SKM-1 treated with dmso at 0.1 percent for 144 hours (cell line): ENCODE data around the gene IL17RC.
"Not testable (repeated sequence)": the region's sequence is repeated elsewhere in the genome, so short reads cannot be mapped to it uniquely, and the experiment has no call there.

Source experiments
- DNase-seq: peaks from one replicate; lab custom pipeline; 2025; ENCODE audit not compliant: unreplicated experiment; lab: John Stamatoyannopoulos, UW

Gene IL17RC

GRCh38 chr3:9916734-9917680, at the start of gene IL17RC:
IL17RC (plus strand) TSS chr3:9917098; CDS start chr3:9917316, 218 bp downstream.
- DNase-seq: peak; percentile 44

- DNase-seq: no peak
Observed at GRCh38 chr3:9867106-9867505, 49.8 kb upstream of the IL17RC start.

GRCh38 chr3:9869955-9870354, 46.9 kb upstream of the IL17RC start:
- no peak for DNase-seq

GRCh38 chr3:9870978-9871377, 45.9 kb upstream of the IL17RC start:
- no peak for DNase-seq

GRCh38 chr3:9872067-9872466, 44.8 kb upstream of the IL17RC start:
- DNase-seq: not testable (repeated sequence)

- no peak for DNase-seq
Observed at GRCh38 chr3:9875448-9875847, 41.5 kb upstream of the IL17RC start.

- DNase-seq: not testable (repeated sequence)
Observed at GRCh38 chr3:9876255-9876654, 40.6 kb upstream of the IL17RC start.

GRCh38 chr3:9876991-9877390, 39.9 kb upstream of the IL17RC start:
- DNase-seq: no peak

GRCh38 chr3:9878700-9879099, 38.2 kb upstream of the IL17RC start:
- DNase-seq: no peak

- no peak for DNase-seq
Observed at GRCh38 chr3:9879830-9880549, 36.9 kb upstream of the IL17RC start, which contains the start of gene CIDEC. CIDEC (minus strand) TSS chr3:9880253; CDS start chr3:9878486, 1,767 bp downstream.

- no peak for DNase-seq
Observed at GRCh38 chr3:9881441-9881840, 35.5 kb upstream of the IL17RC start.

GRCh38 chr3:9883706-9884554, 33.0 kb upstream of the IL17RC start:
- DNase-seq: no peak

- no peak for DNase-seq
Observed at GRCh38 chr3:9884555-9885165, 32.2 kb upstream of the IL17RC start.

GRCh38 chr3:9886328-9886727, 30.6 kb upstream of the IL17RC start:
- DNase-seq: no peak

- peak; percentile 38 for DNase-seq
Observed at GRCh38 chr3:9887480-9887879, 29.4 kb upstream of the IL17RC start.

- DNase-seq: no peak
Observed at GRCh38 chr3:9888540-9888939, 28.4 kb upstream of the IL17RC start.

- DNase-seq: no peak
Observed at GRCh38 chr3:9889405-9889804, 27.5 kb upstream of the IL17RC start.

GRCh38 chr3:9890249-9891071, 26.4 kb upstream of the IL17RC start, which contains the start of gene JAGN1:
JAGN1 (plus strand) TSS chr3:9890610; CDS start chr3:9890723, 113 bp downstream.
- peak; percentile 83 for DNase-seq

- DNase-seq: no peak
Observed at GRCh38 chr3:9891072-9891622, 25.8 kb upstream of the IL17RC start.
